ENCODE data around the gene TMEM72. TPM values are rescaled to one million over a fixed set of nuclear protein-coding genes. Genes with fewer than 3 reads are reported as not detected.

Gene TMEM72
- total RNA-seq, 1 experiment from 2014 or later, result not detected

GRCh38 chr10:44970812-44971395, 59.8 kb downstream of the TMEM72 start:
- H2BK20ac ChIP-seq (ENCODE audit: low read depth, low read length, poor library complexity, severe bottlenecking), result no peak overlapping the region
- no peak overlapping the region; the same call in 1 of the 2 replicates for H2BK15ac ChIP-seq (ENCODE audit: low read depth, low read length)
- H3K4me2 ChIP-seq (ENCODE audit: insufficient read depth, insufficient read length, low read length), result no peak overlapping the region
- H4K20me1 ChIP-seq (ENCODE audit: control insufficient read depth, insufficient read depth, insufficient read length), result no peaks in the 10 kb centered on the region
- H3K79me1 ChIP-seq (ENCODE audit: insufficient read depth, low read depth, low read length, poor library complexity, severe bottlenecking), result no peaks in the 10 kb centered on the region
- DNase-seq, result no peak
- no peak overlapping the region for H2BK12ac ChIP-seq (ENCODE audit: insufficient read length, low read depth, low read length)
- H3K79me2 ChIP-seq (ENCODE audit: insufficient read depth, low read length), result no peaks in the 10 kb centered on the region
- H3K14ac ChIP-seq (ENCODE audit: insufficient read depth, low read length), result no peak overlapping the region
- H3K27ac ChIP-seq (ENCODE audit: insufficient read length, low read depth, low read length), result no peak overlapping the region
- no peak overlapping the region for H2BK120ac ChIP-seq (ENCODE audit: low read depth, low read length, poor library complexity, severe bottlenecking)
- H3K4me3 Mint-ChIP-seq, result no peak overlapping the region
- H3K4me1 ChIP-seq (ENCODE audit: insufficient read depth, low read length), result peaks cover 10% of the 10 kb centered on the region
- H3K23me2 ChIP-seq (ENCODE audit: insufficient read length, low read depth, low read length, poor library complexity, severe bottlenecking), result peaks cover 4% of the 10 kb centered on the region
- H3K23ac ChIP-seq (ENCODE audit: insufficient read length, low read depth, low read length), result no peak overlapping the region
- no peak overlapping the region for H2AFZ ChIP-seq (ENCODE audit: low read length)
- no peak overlapping the region for H3K18ac ChIP-seq (ENCODE audit: insufficient read length, low read depth, low read length)
- no peak for TF ChIP-seq CTCF (conservative IDR thresholded peaks at IDR 0.05)
- H3K56ac ChIP-seq (ENCODE audit: insufficient read length, low read depth, low read length), result no peak overlapping the region
- H4K5ac ChIP-seq (ENCODE audit: insufficient read length, low read depth, low read length), result no peak overlapping the region
- no peak overlapping the region for H3T11ph ChIP-seq (ENCODE audit: low read length)
- no peaks in the 10 kb centered on the region for H3K9me3 ChIP-seq (ENCODE audit: control insufficient read depth, low read depth, low read length)
- WGBS (ENCODE audit: extremely low coverage, insufficient read length, low lambda C conversion rate), result no CpG with 5 or more reads among the region's 8 CpGs
- no peak overlapping the region for H2BK5ac ChIP-seq (ENCODE audit: insufficient read length, low read length)
- H3K4me1 Mint-ChIP-seq, result peaks cover 38% of the 10 kb centered on the region in 2 experiments
- H3K27me3 Mint-ChIP-seq (ENCODE audit: low read depth), result no peaks in the 10 kb centered on the region
- H2AK5ac ChIP-seq (ENCODE audit: insufficient read length, low read length), result no peak overlapping the region
- no peak overlapping the region for H4K91ac ChIP-seq (ENCODE audit: insufficient read length, low read depth, low read length)
- no peak overlapping the region for H3K27ac Mint-ChIP-seq
- no peaks in the 10 kb centered on the region for H3K27me3 ChIP-seq (ENCODE audit: insufficient read depth, low read length)
- no peak overlapping the region for H4K8ac ChIP-seq (replicated peaks; ENCODE audit: insufficient read length, low read depth, low read length)
- peaks cover 5 to 27% (median 13%) of the 10 kb centered on the region in 3 experiments; a peak in 5 of 7 replicates for H3K36me3 Mint-ChIP-seq (ENCODE audit: insufficient read depth in 1 of 3, low read depth in 3 of 3)
- H3K9me3 Mint-ChIP-seq, result no peaks in the 10 kb centered on the region; a peak in 1 of 5 replicates
- H3K4ac ChIP-seq (ENCODE audit: low read depth, low read length), result no peak overlapping the region
- no peak overlapping the region for H3K9ac ChIP-seq (ENCODE audit: extremely low read depth, insufficient read length, low read length)

Measured in H9 (cell line).